HEK293T (cell line): ENCODE results near the gene CABP2.

Experiments
- ARNT ChIP-seq: fragments of 450-650 bp; IDR thresholded peaks from 2 replicates; pipeline ENCODE4 v1.6.1; 2017; ENCODE audit warnings: mild to moderate bottlenecking
- BHLHE40 ChIP-seq: fragments of 450-650 bp; IDR thresholded peaks from 2 replicates; pipeline ENCODE4 v1.6.1; 2016; ENCODE audit warnings: mild to moderate bottlenecking, moderate library complexity, borderline replicate concordance
- CTBP1 ChIP-seq: fragments of 450-650 bp; IDR thresholded peaks from 2 replicates; pipeline ENCODE4 v1.6.1; 2016; ENCODE audit warnings: borderline replicate concordance
- ELF4 ChIP-seq: fragments of 450-650 bp; IDR thresholded peaks from 2 replicates; pipeline ENCODE4 v1.6.1; 2017; ENCODE audit warnings: antibody characterized with exemption
- FOXA1 ChIP-seq: fragments of 450-650 bp; IDR thresholded peaks from 2 replicates; pipeline ENCODE4 v1.6.1; 2016; ENCODE audit warnings: mild to moderate bottlenecking
- FOXK2 ChIP-seq: fragments of 450-650 bp; IDR thresholded peaks from 2 replicates; pipeline ENCODE4 v1.6.1; 2016; ENCODE audit warnings: mild to moderate bottlenecking
- FOXM1 ChIP-seq: fragments of 450-650 bp; IDR thresholded peaks from 2 replicates; pipeline ENCODE4 v1.6.1; 2017; ENCODE audit warnings: mild to moderate bottlenecking, borderline replicate concordance
- HDGF ChIP-seq: fragments of 450-650 bp; IDR thresholded peaks from 2 replicates; pipeline ENCODE4 v1.6.1; 2017; ENCODE audit warnings: antibody characterized with exemption, borderline replicate concordance
- LEF1 ChIP-seq: fragments of 450-650 bp; IDR thresholded peaks from 2 replicates; pipeline ENCODE4 v1.6.1; 2017; ENCODE audit warnings: mild to moderate bottlenecking, borderline replicate concordance
- NFRKB ChIP-seq: fragments of 450-650 bp; IDR thresholded peaks from 2 replicates; pipeline ENCODE4 v1.6.1; 2016; ENCODE audit warnings: mild to moderate bottlenecking, moderate library complexity
- SP1 ChIP-seq: fragments of 450-650 bp; IDR thresholded peaks from 2 replicates; pipeline ENCODE4 v1.6.1; 2017
- SUZ12 ChIP-seq: fragments of 450-650 bp; IDR thresholded peaks from 2 replicates; pipeline ENCODE4 v1.6.1; 2016; ENCODE audit warnings: mild to moderate bottlenecking
- TARDBP ChIP-seq: fragments of 450-650 bp; IDR thresholded peaks from 2 replicates; pipeline ENCODE4 v1.6.1; 2016
- ZNF384 ChIP-seq: fragments of 450-650 bp; IDR thresholded peaks from 2 replicates; pipeline ENCODE4 v1.6.1; 2016

- TF ChIP-seq FOXM1 (no peak), FOXK2 (no peak), NFRKB (no peak), SP1 (no peak), ARNT (no peak), SUZ12 (no peak), FOXA1 (no peak), LEF1 (no peak), ZNF384 (no peak), ELF4 (no peak), CTBP1 (no peak), HDGF (no peak), TARDBP (no peak), BHLHE40 (no peak)
Observed at GRCh38 chr11:67490727-67491065, 32.5 kb downstream of the CABP2 start.
